ENCODE measurements around the gene ZMAT5. TPM values are rescaled to one million over a fixed set of nuclear protein-coding genes. Genes with fewer than 3 reads are reported as not detected.

The ZMAT5 gene
- total RNA-seq, 4 donors from 2014 or later, result 16.2 to 40.1 (median 24.3) TPM

DNA sequence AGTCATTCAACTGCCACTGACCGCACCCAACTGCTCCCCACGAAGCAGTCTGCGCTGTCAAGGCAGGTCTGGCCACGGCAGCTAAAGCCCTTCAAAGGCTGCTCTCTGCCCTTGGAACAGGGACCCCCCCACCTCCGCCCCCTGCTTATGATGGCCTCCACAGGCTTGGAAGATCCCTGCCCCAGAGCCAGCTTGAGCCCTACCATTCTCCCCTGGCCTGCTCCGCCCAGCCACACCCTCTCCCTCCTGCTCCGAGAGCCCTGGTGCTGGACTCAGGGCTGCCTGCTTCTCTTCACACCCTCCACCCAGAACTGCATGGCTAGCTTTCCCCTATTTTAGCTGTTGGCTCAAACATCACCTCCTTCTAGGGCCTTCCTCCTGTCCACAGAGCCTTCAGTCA, 19.0 kb downstream of the ZMAT5 start:
- H3K36me3 ChIP-seq, result peaks cover 0 to 16% of the 10 kb centered on the region in 2 donors
- H3K4me1 ChIP-seq, result peaks cover 0 to 8% of the 10 kb centered on the region in 2 donors
- no peaks in the 10 kb centered on the region for H3K9me3 ChIP-seq
- no peaks in the 10 kb centered on the region for H3K27me3 ChIP-seq
- TF ChIP-seq POLR2A (IDR thresholded peaks at IDR 0.05), result no peak
- TF ChIP-seq, protein P1, sequence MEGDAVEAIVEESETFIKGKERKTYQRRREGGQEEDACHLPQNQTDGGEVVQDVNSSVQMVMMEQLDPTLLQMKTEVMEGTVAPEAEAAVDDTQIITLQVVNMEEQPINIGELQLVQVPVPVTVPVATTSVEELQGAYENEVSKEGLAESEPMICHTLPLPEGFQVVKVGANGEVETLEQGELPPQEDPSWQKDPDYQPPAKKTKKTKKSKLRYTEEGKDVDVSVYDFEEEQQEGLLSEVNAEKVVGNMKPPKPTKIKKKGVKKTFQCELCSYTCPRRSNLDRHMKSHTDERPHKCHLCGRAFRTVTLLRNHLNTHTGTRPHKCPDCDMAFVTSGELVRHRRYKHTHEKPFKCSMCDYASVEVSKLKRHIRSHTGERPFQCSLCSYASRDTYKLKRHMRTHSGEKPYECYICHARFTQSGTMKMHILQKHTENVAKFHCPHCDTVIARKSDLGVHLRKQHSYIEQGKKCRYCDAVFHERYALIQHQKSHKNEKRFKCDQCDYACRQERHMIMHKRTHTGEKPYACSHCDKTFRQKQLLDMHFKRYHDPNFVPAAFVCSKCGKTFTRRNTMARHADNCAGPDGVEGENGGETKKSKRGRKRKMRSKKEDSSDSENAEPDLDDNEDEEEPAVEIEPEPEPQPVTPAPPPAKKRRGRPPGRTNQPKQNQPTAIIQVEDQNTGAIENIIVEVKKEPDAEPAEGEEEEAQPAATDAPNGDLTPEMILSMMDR (IDR thresholded peaks at IDR 0.05), result no peak
- no peak overlapping the region for H3K4me3 ChIP-seq (replicated peaks in 1 of 3)
- intact Hi-C loops (cut with DNase I), result no loop called here
- WGBS, 2 donors, result 93 to 94% methylated on average over 7 of the region's 7 CpGs
- no peak for DNase-seq
- no peak overlapping the region for H3K27ac ChIP-seq

DNA sequence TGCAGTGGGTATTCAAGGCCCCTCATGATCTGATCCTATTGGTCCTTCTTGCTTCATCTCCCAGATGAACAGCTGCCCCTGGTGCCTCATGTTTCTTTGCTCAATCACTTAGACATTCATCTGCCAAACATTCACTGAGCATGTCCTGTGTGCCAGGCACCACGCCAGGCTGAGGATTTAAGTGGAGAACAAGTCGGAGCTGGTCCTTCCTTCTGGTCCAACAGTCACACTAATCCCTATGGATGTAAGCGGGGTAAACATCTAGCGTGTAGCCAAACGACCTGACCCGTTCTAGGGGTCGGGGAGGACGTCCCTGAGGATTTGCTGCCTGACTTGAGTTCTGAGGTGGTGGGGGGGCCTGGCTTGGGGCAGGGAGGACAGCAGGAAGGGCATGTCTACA, 21.9 kb downstream of the ZMAT5 start:
- DNase-seq, result peak; percentile 96 to 98
- TF ChIP-seq, protein P1 (IDR thresholded peaks at IDR 0.05), result no peak
- TF ChIP-seq POLR2A (IDR thresholded peaks at IDR 0.05), result no peak
- Histone ChIP-seq H3K4me3 (replicated peaks in 1 of 3) (no peak overlapping the region), H3K27ac (peak overlapping the region in 1 of 3 donors; percentile 30), H3K36me3 (peaks cover 0 to 19% of the 10 kb centered on the region in 2 donors), H3K9me3 (no peaks in the 10 kb centered on the region), H3K27me3 (no peaks in the 10 kb centered on the region), H3K4me1 (peaks cover 0 to 8% of the 10 kb centered on the region in 2 donors)
- intact Hi-C loops (cut with DNase I), result no loop called here
- 15 to 22% methylated on average over 8 of the region's 8 CpGs for WGBS, 2 donors

DNA sequence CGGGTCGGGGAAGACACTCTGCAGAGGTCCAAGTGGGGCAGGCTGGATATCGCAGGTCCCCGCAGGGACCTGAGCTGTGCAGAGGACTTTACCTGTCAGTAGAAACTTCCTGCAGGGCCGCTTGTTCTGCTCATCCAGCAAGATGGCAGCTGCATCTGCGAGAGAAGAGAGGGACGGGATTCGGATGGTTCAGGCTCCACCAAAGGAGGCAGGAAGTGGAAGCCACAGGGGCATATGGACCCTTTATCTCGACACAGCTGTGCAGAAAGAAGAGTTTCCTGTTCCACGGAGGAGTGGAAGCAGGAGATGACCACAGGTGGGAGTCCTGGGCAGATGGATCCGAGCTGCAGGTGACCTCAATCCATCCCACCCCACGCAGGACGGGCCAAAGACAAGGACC, 24.5 kb downstream of the ZMAT5 start:
- Histone ChIP-seq H3K9me3 (no peaks in the 10 kb centered on the region), H3K4me3 (replicated peaks in 1 of 3) (no peak overlapping the region), H3K4me1 (peaks cover 0 to 13% of the 10 kb centered on the region in 2 donors), H3K36me3 (peaks cover 0 to 12% of the 10 kb centered on the region in 2 donors), H3K27ac (no peak overlapping the region), H3K27me3 (no peaks in the 10 kb centered on the region)
- intact Hi-C loops (cut with DNase I), result no loop called here
- TF ChIP-seq, protein P1 (IDR thresholded peaks at IDR 0.05), result no peak
- TF ChIP-seq POLR2A (IDR thresholded peaks at IDR 0.05), result no peak
- 81 to 88% methylated on average over 13 of the region's 13 CpGs for WGBS, 2 donors
- DNase-seq, result no peak

DNA sequence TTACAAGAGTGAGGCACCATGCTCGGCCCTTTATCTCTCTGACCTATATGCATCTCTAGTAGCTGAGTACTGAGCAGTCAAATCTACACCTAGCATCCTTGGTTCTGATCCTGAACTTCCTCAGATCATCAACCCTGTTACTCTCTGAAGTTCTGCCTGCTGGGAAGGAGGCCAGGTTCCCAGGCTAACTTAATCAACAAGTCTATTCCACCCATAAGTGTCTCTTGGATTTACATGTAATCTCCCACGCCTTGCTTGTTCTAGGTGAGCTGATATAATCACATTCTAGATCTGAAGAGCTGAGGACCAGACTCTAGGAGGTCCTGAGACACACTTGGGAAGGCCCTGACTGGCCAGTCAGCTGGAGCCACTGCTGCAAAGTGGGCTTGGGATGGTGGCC, 24.9 kb downstream of the ZMAT5 start:
- Histone ChIP-seq H3K4me1 (peaks cover 0 to 13% of the 10 kb centered on the region in 2 donors), H3K36me3 (peaks cover 0 to 8% of the 10 kb centered on the region in 2 donors), H3K4me3 (replicated peaks in 1 of 3) (no peak overlapping the region), H3K27me3 (no peaks in the 10 kb centered on the region), H3K27ac (no peak overlapping the region), H3K9me3 (no peaks in the 10 kb centered on the region)
- intact Hi-C loops (cut with DNase I), result no loop called here
- WGBS, 2 donors, result 83 to 95% methylated on average over 2 of the region's 2 CpGs
- TF ChIP-seq, protein P1 (IDR thresholded peaks at IDR 0.05), result no peak
- no peak for TF ChIP-seq POLR2A (IDR thresholded peaks at IDR 0.05)
- DNase-seq, result no peak

DNA sequence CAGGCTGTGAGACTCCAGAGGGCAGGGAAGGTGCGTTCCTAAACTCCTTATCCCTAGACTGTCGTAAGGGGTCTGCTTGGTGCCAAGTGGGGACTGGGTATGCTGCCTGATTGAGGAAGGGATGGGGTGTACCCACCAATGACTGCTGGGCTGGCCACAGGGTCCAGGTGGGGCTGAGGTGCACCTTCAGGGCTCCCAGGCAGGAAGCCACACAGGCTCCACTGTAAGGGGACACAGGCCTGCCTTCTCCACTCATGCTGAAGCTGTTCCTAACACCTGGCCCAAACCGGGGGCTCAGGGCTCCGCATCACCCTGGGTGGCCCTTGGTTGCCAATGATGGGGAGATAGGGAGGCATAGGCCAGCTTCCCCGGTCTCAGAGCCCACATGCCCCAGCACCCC, 26.6 kb downstream of the ZMAT5 start:
- WGBS, 2 donors, result 100% methylated on average over 1 to 2 of the region's 5 CpGs
- intact Hi-C loops (cut with DNase I), result no loop called here
- Histone ChIP-seq H3K9me3 (no peaks in the 10 kb centered on the region), H3K27me3 (no peaks in the 10 kb centered on the region), H3K27ac (no peak overlapping the region), H3K4me3 (replicated peaks in 1 of 3) (no peak overlapping the region), H3K4me1 (peaks cover 0 to 12% of the 10 kb centered on the region in 2 donors), H3K36me3 (peaks cover 0 to 4% of the 10 kb centered on the region in 2 donors)
- DNase-seq, result no peak
- TF ChIP-seq, protein P1 (IDR thresholded peaks at IDR 0.05), result no peak
- no peak for TF ChIP-seq POLR2A (IDR thresholded peaks at IDR 0.05)
